Heart right ventricle (tissue), 16 donors: Measurements from ENCODE around the gene HS6ST3. TPM values are rescaled to one million over a fixed set of nuclear protein-coding genes. Genes with fewer than 3 reads are reported as not detected.

Source experiments
- ATAC-seq, 8 donors: fragments of 200-7000 bp; cut with Tn5 transposase; one replicate each; pipeline ENCODE4 v1.9.1; 2020; ENCODE audit warnings: mild to moderate bottlenecking in 8 of 8, moderate library complexity in 8 of 8, moderate number of reproducible peaks in 1 of 8
- DNase-seq, 2 donors: peaks; one replicate each; pipeline ENCODE4 v3.0.0-alpha.2; 2020
- H3K27ac ChIP-seq, 10 donors: fragments of 200-600 bp; sonication (generic) in 2 of 10; one replicate each; pipeline versions ENCODE4 v1.5.0 to v1.8.0; 2020 to 2022; ENCODE audit warnings: mild to moderate bottlenecking in 3 of 10
- H3K27me3 ChIP-seq, 7 donors: fragments of 200-600 bp; one replicate each; pipeline ENCODE4 v1.8.0; 2021 to 2022; ENCODE audit warnings: mild to moderate bottlenecking in 2 of 7
- H3K36me3 ChIP-seq, 9 donors: fragments of 200-600 bp; sonication (generic) in 1 of 9; one replicate each; pipeline versions ENCODE4 v1.5.0 to v1.8.0; 2020 to 2022; ENCODE audit warnings: mild to moderate bottlenecking in 2 of 9
- H3K4me1 ChIP-seq, 9 donors: fragments of 200-600 bp; sonication (generic) in 1 of 9; one replicate each; pipeline versions ENCODE4 v1.5.0 to v1.8.0; 2020 to 2022; ENCODE audit warnings: mild to moderate bottlenecking in 4 of 9
- H3K4me3 ChIP-seq, 10 donors: fragments of 200-600 bp; sonication (generic) in 2 of 10; one replicate each; pipeline versions ENCODE4 v1.5.0 to v1.8.0; 2020 to 2022; ENCODE audit warnings: mild to moderate bottlenecking in 7 of 10, moderate library complexity in 2 of 10
- H3K9me3 ChIP-seq, 11 donors: fragments of 200-600 bp in 10 of 11; sonication (generic) in 2 of 11; one replicate each; pipeline versions ENCODE4 v1.5.0 to v1.8.0; 2013 to 2022; ENCODE audit warnings: mild to moderate bottlenecking in 2 of 11, control low read depth in 1 of 11, moderate library complexity in 1 of 11
- WGBS, 2 donors: extraction: QIAGEN DNeasy Blood & Tissue Kit; methylation state at CpG; one replicate each; pipeline ENCODE4 v1.1.7; 2013; ENCODE audit warnings: inconsistent platforms in 1 of 2; 5-methylcytosine and 5-hydroxymethylcytosine counted together
- intact Hi-C, 10 donors: fragments of 100-400 bp; cut with DNase I; formaldehyde crosslinking; loops; one replicate each; pipeline versions ENCODE4 v1.11.1 to v1.14.2; 2022
- polyA plus RNA-seq, 2 donors: library from polyadenylated mRNA; stranded (reverse); fragments of 200-250 nt; gene quantifications; one replicate each; pipeline ENCODE4 v1.2.3, GENCODE V29; 2013
- total RNA-seq, 10 donors: library from RNA; stranded (reverse); fragmentation: NEBNext Ultra II Directional in 3 of 10; extraction: Animal tissue kit (Norgen Biotek cat#: 25700) in 3 of 10; gene quantifications; one replicate each; pipeline versions ENCODE4 v1.2.1 to v1.2.4, GENCODE V29; 2021 to 2023
- TF ChIP-seq, protein P1 (sequence below), 9 donors: fragments of 200-600 bp; sonication (generic) in 2 of 9; IDR thresholded peaks; one replicate each; pipeline versions ENCODE4 v1.5.0 to v1.8.0; 2021 to 2022; ENCODE audit warnings: antibody characterized with exemption in 9 of 9, mild to moderate bottlenecking in 5 of 9, moderate library complexity in 1 of 9
- donor health status: Arrhythmogenic right ventricular cardiomyopathy.
- donor health status: ischemic (EF 13 %, LVEDD 7.1; RV severe dilation, severe dysfunction).
- donor health status: healthy with polysubstance abuse.
- donor health status: DM: no; HTN: yes; CAD: no.
- donor health status: DM: no; HTN: no; CAD: no.
- donor health status: ischemic (EF 25% LVEDD 6.9; RV normal size, moderate dysfunction).
- donor health status: ischemic (EF 25% LVEDD 5.7; RV mildly dilated, moderate dysfunction).
- donor health status: healthy.
- donor health status: DM: yes; HTN: yes; CAD: no.
- donor health status: Ischemic cardiomyopathy.
- donor health status: ischemic (EF 35%, LVEDD 5.7; RV mildly dilated, moderate dysfunction).
- donor health status: nonischemic (EF 11% LVEDD 7.7; RV severe dilation, severe dysfunction).
- donor health status: DM: yes; HTN: yes; CAD: no.
- donor health status: PGD.
- donor health status: ischemic (EF 29% LVEDD 5.4; RV normal size, mild dysfunction).
- donor health status: nonischemic (EF 23%, LVEDD 6.1; RV moderate dilation, normal function).

HS6ST3 gene
- total and polyA plus RNA-seq, 12 donors: 0.01 to 7.6 (median 1.2) TPM

DNA sequence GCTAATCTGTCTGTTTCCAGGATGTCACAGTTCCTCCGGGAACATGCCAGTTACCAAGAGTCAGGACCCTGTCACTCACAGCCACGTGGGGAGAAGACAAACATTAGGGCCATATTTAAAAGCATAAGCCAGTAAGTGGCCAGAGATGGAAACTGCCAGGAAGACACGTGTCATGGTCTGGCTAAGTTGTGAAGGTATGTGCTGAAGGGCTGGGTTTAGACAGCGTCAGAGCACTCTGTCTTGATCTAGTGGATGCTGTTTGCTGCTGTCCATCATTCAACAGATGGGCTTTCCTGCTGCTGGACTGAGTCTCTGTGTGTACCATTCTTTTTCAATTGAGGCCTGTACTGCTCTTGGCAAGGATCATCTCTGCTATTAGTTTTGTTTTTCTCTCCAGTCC is 128.6 kb downstream of the HS6ST3 start:
- WGBS, 2 donors: 23 to 37% methylated on average over 4 of the region's 4 CpGs
- no peaks in the 10 kb centered on the region for H3K36me3 ChIP-seq
- H3K9me3 ChIP-seq: no peaks in the 10 kb centered on the region
- no peak for DNase-seq
- H3K27ac ChIP-seq: peak overlapping the region in 1 of 10 donors; percentile 3
- intact Hi-C loops: no loop called here
- no peaks in the 10 kb centered on the region for H3K27me3 ChIP-seq
- H3K4me1 ChIP-seq: peaks cover 0 to 12% (median 0%) of the 10 kb centered on the region in 9 donors
- TF ChIP-seq, protein P1, sequence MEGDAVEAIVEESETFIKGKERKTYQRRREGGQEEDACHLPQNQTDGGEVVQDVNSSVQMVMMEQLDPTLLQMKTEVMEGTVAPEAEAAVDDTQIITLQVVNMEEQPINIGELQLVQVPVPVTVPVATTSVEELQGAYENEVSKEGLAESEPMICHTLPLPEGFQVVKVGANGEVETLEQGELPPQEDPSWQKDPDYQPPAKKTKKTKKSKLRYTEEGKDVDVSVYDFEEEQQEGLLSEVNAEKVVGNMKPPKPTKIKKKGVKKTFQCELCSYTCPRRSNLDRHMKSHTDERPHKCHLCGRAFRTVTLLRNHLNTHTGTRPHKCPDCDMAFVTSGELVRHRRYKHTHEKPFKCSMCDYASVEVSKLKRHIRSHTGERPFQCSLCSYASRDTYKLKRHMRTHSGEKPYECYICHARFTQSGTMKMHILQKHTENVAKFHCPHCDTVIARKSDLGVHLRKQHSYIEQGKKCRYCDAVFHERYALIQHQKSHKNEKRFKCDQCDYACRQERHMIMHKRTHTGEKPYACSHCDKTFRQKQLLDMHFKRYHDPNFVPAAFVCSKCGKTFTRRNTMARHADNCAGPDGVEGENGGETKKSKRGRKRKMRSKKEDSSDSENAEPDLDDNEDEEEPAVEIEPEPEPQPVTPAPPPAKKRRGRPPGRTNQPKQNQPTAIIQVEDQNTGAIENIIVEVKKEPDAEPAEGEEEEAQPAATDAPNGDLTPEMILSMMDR (IDR thresholded peaks at IDR 0.05): no peak
- no peak overlapping the region for H3K4me3 ChIP-seq
- ATAC-seq: peak in 5 of 8 donors; percentile 39 to 62 (median 52)

DNA sequence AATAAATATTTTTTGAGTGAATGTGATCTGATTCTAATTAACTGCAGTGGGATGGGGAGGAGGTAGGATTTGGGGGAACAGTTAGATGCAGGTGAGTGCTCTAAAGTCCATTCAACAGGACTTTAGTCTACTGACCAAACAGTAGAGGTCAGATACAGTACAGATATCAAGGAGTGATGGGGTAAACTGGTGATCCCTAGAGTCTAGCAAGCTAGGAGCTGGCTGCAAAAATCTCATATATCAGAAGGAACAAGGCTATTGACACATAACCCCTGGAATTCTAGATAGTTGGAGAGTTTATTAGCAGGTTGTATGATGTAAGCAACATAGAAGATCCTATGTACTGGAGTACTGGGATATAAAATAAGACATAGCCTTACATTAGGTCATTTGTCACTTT is 131.6 kb downstream of the HS6ST3 start:
- intact Hi-C loops: no loop called here
- DNase-seq (no peak), ATAC-seq (no peak)
- Histone ChIP-seq H3K4me1 (peaks cover 0 to 12% (median 0%) of the 10 kb centered on the region in 9 donors), H3K27ac (no peak overlapping the region), H3K4me3 (no peak overlapping the region), H3K27me3 (no peaks in the 10 kb centered on the region), H3K9me3 (no peaks in the 10 kb centered on the region), H3K36me3 (no peaks in the 10 kb centered on the region)
- TF ChIP-seq, protein P1 (IDR thresholded peaks at IDR 0.05): no peak

DNA sequence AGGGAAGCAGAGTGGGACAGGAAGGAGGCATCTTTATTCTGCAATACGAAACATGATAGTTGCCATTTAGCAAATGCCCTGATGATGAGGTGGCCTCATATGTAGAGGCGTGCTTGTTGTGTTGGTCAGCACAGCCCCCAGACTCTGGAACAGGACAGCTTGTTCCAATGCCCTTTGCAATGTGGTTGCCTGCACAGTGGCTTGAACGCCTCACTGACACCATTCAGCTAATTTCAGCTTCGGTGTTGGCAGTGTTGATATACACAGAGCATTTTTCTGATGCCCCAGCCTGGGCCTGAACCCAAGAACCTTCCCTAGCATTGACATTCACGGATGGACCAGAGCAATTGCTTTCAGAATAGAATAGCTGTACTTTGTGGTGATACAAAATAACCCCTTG is 133.3 kb downstream of the HS6ST3 start:
- intact Hi-C loops: no loop called here
- DNase-seq (peak; percentile 10 to 49), ATAC-seq (peak in 7 of 8 donors; percentile 80 to 98 (median 93))
- Histone ChIP-seq H3K27ac (peak overlapping the region in 4 of 10 donors; percentile 38 to 77 (median 44)), H3K4me1 (peaks cover 0 to 12% (median 0%) of the 10 kb centered on the region in 9 donors), H3K9me3 (no peaks in the 10 kb centered on the region), H3K36me3 (no peaks in the 10 kb centered on the region), H3K4me3 (no peak overlapping the region), H3K27me3 (no peaks in the 10 kb centered on the region)
- TF ChIP-seq, protein P1 (IDR thresholded peaks at IDR 0.05): no peak
- 61 to 71% methylated on average over 5 of the region's 5 CpGs for WGBS, 2 donors

DNA sequence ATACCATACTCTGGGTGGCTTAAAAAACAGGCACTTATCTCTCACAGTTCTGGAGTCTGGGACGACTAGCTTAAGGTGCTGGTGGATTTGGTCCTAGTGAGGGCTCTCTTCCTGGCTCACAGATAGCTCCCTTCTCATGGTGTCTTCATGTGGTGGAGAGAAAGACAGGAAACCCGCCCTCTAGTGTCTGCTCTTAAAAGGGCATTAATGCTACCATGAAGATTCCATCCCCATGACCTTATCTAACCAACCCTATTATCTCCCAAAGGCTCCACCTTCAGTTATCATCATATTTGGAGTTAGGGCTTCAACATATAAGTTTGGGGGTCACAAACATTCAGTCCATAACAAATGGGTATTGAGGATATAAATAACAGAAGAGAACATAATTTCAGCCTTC is 139.4 kb downstream of the HS6ST3 start:
- Histone ChIP-seq H3K27me3 (no peaks in the 10 kb centered on the region), H3K4me1 (no peaks in the 10 kb centered on the region), H3K27ac (no peak overlapping the region), H3K36me3 (no peaks in the 10 kb centered on the region), H3K9me3 (no peaks in the 10 kb centered on the region), H3K4me3 (no peak overlapping the region)
- DNase-seq: no peak
- TF ChIP-seq, protein P1 (IDR thresholded peaks at IDR 0.05): peak in 8 of 9 donors; percentile 10 to 50 (median 34)
- peak in 1 of 8 donors; percentile 31 for ATAC-seq
- intact Hi-C loops: no loop called here
- WGBS, 2 donors: 14 to 18% methylated on average over 2 of the region's 2 CpGs
